Parietal lobe (tissue), 2 donors: ENCODE measurements around the gene C2orf68. TPM values are rescaled to one million over a fixed set of nuclear protein-coding genes. Genes with fewer than 3 reads are reported as not detected.

ENCODE experiments used
- small RNA-seq: library from RNA; depleted of rRNA; stranded (forward); fragments of <200 nt; gene quantifications from one replicate; pipeline ENCODE3, GENCODE V24; 2014; ENCODE audit warnings: low replicate concordance
- total RNA-seq: library from RNA; depleted of rRNA; stranded (reverse); fragments of >200 nt; gene quantifications from one replicate; pipeline ENCODE4 v1.2.3, GENCODE V29; 2014

C2orf68 gene
- total RNA-seq, result 35.4 TPM

DNA sequence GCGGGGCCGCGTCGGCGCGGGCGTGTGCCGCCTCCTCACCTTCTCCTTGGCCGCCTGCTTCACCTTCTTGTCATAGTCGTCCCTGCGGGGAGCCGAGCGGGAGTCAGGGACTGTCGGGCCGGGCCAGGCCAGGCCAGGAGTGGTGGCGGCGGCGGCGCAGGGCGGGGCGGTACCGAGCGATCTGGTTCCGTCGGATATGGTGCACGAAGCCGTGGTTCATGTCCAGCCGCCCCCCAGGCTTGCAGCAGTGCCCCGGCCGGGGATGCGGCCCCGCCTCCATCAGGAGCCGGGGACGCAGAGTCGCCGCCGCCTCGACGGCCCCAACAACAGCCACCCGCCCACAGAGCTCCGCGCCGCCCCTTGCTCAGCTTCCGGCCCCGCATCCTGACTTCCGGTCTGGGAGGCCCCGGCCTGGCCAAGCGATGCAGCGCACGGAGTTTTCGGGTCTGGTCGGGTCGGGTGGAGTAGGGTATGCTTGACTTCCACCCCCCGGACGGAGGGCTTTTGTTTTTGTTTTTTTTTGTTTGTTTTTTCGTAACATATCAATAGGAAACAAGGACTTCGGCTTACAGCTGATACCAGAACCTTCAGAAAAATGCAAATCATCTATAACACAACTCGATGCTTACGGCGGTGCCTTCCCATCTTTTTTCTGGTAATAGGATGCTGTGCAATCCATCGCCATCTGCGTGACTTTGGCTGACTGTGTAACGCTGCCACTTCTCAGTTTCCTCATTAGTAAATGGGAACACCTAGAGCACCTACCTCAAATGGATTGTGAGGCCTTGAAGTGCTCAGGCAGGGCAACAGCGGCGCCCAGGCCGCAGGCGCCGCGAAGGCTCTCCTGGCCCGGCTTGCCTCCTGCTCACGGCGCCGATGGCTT, at the start of gene C2orf68:
Gene C2orf68, minus strand, starts transcription at position 362 of the 883 bp plus-strand sequence. Its CDS starts 82 bp downstream, at position 280.

DNA sequence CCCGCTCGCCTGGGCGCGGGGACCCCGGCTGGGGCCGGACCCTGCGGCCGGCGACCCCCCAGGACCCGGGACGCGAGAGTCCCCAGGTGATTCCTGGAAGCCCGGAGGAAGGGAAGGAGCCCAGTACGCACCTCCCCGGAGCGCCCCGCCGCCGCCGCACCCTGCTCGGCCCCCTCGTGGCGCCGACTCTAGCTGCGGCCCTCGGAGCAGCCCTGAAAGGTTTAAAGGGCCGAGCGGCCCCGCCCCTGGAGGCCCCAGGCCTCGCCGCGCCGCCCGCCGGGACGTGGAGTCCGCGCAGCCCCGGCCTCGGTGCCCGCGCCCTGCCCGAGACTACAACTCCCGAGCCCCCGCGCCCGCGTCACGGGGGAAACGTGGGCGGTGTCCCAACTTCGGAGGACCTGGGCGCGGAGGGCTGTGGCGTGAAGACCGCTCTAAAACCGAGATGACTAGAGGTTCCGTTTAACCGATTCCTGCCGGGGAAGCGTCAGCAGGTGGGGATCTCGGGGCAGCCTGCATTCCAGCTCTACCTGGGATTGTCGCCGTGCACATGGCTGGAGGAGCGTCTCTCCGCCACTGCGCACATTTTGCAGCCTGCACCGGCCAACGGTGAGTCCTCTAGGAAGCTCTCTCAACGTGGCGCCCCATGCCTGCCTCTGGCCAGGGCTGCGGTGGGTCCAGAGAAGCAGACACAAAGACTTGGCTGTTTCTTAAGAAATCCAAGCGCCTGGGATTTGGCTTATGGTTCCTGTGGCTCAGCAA, 9.2 kb downstream of the C2orf68 start, which contains the start of gene TMEM150A:
Gene TMEM150A, minus strand, starts transcription at position 223 of the 759 bp plus-strand sequence. CDS start 750 bp downstream, outside the sequence.

GRCh38 chr2:85595301-85596025, 16.4 kb downstream of the C2orf68 start, which contains the start of gene RNF181:
Gene RNF181 (plus strand): TSS chr2:85595745. CDS start chr2:85595764, 19 bp downstream.

DNA sequence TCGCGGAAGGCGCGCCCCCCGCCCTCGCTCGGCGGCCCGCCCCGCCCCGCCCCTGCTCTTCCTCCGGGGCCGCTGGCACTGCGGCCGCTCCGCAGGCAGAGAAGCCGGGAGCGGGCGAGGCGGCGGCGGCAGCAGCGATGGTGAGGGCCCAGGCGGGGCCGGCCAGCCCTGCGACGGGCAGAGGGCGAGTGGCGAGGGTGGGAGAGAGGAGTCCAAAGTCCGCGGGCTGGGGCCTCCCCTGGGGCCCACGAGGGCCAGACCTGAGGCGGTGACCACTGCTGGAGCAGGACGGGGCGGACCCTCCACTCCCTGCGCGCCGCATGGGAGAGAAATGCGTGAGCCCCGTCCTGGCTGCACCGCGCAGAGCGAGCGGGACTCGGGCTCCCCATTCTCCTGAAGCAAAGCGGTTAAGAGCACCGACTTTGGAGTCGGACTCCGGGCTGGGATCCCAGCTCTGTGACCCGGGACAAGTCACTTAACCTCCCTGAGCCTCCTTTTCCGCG, 27.5 kb downstream of the C2orf68 start, which contains the start of gene VAMP5:
Gene VAMP5, plus strand, starts transcription at position 78 of the 503 bp plus-strand sequence. Its CDS starts 60 bp downstream, at position 138.

GRCh38 chr2:85577386-85578242, 34.3 kb downstream of the C2orf68 start, which contains the start of gene VAMP8:
Gene VAMP8 (plus strand): TSS chr2:85577586. CDS start chr2:85577647, 61 bp downstream.

GRCh38 chr2:85561280-85562212, 50.3 kb downstream of the C2orf68 start, which contains the start of gene GGCX:
Gene GGCX (minus strand): TSS chr2:85561493. CDS start chr2:85561428, 65 bp downstream.

Small RNA genes within 50 kb of the gene (small RNA-seq; reads per million reads assigned to genes)
- not detected for gene RN7SL126P

Other genes with a start within 250 kb of the C2orf68 start
- gene CAPG, start 201.7 kb downstream of the C2orf68 start, total RNA-seq, result 11.0 TPM
- gene SH2D6, start 193.4 kb downstream of the C2orf68 start, total RNA-seq, result 0.94 TPM
- gene MAT2A, start 72.9 kb downstream of the C2orf68 start, total RNA-seq, result 157 TPM
- gene GGCX, start 50.6 kb downstream of the C2orf68 start, total RNA-seq, result 55.1 TPM
- 0.94 TPM for gene VAMP8, start 34.5 kb downstream of the C2orf68 start, total RNA-seq
- not detected for gene VAMP5, start 27.6 kb downstream of the C2orf68 start, total RNA-seq
- 46.0 TPM for gene RNF181, start 16.3 kb downstream of the C2orf68 start, total RNA-seq
- gene TMEM150A, start 9.4 kb downstream of the C2orf68 start, total RNA-seq, result 6.6 TPM
- gene USP39, start 4.1 kb upstream of the C2orf68 start, total RNA-seq, result 45.1 TPM
- gene SFTPB, start 56.1 kb upstream of the C2orf68 start, total RNA-seq, result not detected
- 0.31 TPM for gene GNLY, start 82.3 kb upstream of the C2orf68 start, total RNA-seq
- 3.1 TPM for gene ATOH8, start 141.9 kb upstream of the C2orf68 start, total RNA-seq